Right atrium auricular region (tissue), 2 donors: ENCODE measurements around the gene NUCKS1. TPM values are rescaled to one million over a fixed set of nuclear protein-coding genes. Genes with fewer than 3 reads are reported as not detected.

ENCODE experiments used
- DNase-seq: peaks from one replicate; pipeline ENCODE4 v3.0.0-alpha.2; 2019; ENCODE audit warnings: low spot score
- H3K27ac ChIP-seq, 2 donors: fragments of 200-600 bp; sonication (generic); 1 replicate in 1 of 2; 2 replicates in 1 of 2; pipeline ENCODE4 v1.5.1; 2016 to 2019
- H3K27me3 ChIP-seq, 2 donors: fragments of 200-600 bp; sonication (generic); one replicate each; pipeline versions ENCODE4 v1.5.1 to v1.6.0; 2017 to 2019
- H3K36me3 ChIP-seq: fragments of 200-600 bp; sonication (generic); one replicate; pipeline ENCODE4 v1.5.1; 2016
- H3K4me1 ChIP-seq, 2 donors: fragments of 200-600 bp; sonication (generic); one replicate each; pipeline versions ENCODE4 v1.5.1 to v1.6.0; 2017 to 2019
- H3K4me3 ChIP-seq, 2 donors: fragments of 200-600 bp; sonication (generic); 1 replicate in 1 of 2; 2 replicates in 1 of 2; pipeline ENCODE4 v1.5.1; 2017 to 2019; ENCODE audit warnings: mild to moderate bottlenecking in 1 of 2, moderate library complexity in 1 of 2
- H3K9me3 ChIP-seq, 2 donors: fragments of 200-600 bp; sonication (generic); one replicate each; pipeline ENCODE4 v1.5.1; 2019
- total RNA-seq, 2 donors: library from RNA; depleted of rRNA; stranded (reverse); fragments of >200 nt; gene quantifications; one replicate each; pipeline ENCODE4 v1.1.0, GENCODE V29; 2016
- TF ChIP-seq, protein P1 (sequence below), 2 donors: fragments of 200-600 bp; sonication (generic); IDR thresholded peaks; one replicate each; pipeline ENCODE4 v1.5.1; 2019; ENCODE audit warnings: antibody characterized with exemption in 2 of 2

NUCKS1 gene
- total RNA-seq, 2 donors from 2014 or later, result 109 to 128 TPM

DNA sequence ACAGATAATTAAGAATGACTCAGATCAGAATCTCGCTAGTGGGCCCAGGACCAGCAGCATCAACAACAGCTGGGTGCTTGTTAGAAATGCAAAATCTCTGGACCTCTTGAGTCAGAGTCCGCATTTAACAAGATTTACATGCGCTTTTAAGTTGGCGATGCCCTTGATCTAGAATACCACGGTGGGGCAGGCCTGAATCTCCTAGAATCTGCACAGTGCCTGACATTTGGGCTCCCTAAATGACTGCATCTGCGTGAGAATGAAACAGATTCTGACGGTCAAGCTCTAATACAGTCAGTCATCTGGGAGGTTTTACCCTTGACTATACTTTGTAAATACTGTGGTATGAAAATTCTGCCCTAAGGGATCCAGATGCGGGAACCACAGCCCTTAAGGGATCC lies 42.5 kb upstream of the NUCKS1 start:
- Histone ChIP-seq H3K27ac (peak overlapping the region; percentile 6 to 11), H3K4me3 (no peak overlapping the region), H3K4me1 (no peaks in the 10 kb centered on the region), H3K36me3 (peaks cover 84% of the 10 kb centered on the region), H3K9me3 (no peaks in the 10 kb centered on the region), H3K27me3 (no peaks in the 10 kb centered on the region)
- no peak for DNase-seq
- TF ChIP-seq, protein P1, sequence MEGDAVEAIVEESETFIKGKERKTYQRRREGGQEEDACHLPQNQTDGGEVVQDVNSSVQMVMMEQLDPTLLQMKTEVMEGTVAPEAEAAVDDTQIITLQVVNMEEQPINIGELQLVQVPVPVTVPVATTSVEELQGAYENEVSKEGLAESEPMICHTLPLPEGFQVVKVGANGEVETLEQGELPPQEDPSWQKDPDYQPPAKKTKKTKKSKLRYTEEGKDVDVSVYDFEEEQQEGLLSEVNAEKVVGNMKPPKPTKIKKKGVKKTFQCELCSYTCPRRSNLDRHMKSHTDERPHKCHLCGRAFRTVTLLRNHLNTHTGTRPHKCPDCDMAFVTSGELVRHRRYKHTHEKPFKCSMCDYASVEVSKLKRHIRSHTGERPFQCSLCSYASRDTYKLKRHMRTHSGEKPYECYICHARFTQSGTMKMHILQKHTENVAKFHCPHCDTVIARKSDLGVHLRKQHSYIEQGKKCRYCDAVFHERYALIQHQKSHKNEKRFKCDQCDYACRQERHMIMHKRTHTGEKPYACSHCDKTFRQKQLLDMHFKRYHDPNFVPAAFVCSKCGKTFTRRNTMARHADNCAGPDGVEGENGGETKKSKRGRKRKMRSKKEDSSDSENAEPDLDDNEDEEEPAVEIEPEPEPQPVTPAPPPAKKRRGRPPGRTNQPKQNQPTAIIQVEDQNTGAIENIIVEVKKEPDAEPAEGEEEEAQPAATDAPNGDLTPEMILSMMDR (IDR thresholded peaks at IDR 0.05), result no peak

DNA sequence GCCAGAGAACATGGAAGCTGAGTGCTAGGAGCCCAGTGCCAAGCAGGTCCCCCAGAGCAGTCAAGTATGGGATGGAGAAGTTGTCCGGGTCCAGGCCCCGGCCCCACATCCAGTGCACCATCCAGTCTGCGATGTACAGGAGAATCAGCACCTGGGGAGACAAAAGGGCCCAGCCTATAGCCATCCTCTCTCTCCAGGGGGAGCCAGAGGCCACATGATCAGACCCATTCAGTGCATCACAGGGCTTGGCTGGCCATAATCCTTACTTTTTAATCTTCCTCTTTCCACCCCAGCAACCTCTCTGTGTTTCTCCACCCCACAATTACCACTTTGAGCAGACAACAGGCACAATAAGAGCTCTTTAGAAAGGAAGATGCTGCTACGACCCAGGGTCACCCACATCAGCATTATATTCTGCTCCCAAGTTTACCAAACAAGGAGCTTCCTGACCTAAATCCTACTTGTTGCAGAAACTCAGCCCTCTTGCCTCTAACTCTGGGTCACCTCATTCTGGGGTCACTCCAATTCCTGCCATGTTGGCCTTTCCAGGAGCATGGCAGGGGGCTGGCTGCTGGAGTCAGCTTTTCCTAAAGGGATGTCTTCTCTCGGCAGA lies 41.7 kb upstream of the NUCKS1 start:
- peaks cover 76% of the 10 kb centered on the region for H3K36me3 ChIP-seq

DNA sequence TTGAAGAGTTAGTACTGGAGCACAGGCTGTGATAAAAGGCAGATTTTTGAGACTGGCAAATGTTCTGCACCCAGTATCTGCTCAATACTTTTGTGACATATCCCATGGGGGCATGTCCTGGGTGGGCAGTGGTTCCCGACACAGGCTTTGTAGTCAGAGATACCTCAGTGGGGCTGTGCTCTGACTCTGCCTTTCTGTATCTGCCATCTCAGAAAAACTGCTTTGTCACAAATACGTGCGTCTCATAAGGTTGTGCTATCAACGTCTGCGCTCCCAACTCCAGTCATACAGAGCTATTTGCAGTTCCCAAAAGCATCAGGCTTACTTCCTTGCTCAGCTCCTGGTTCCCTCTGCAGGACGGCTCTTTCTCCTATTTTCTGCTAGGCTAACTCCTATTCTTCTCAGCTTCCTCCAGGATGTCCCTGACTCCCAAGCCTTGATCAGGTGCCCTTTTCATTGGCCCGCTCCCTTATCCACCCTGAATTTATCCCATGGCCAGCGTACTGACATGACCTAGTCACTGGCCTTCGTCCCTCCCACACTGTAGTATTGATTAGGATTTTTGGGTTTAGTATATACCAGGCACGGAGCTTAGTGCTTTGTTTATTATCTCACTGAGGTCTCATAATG lies 37.4 kb upstream of the NUCKS1 start:
- peaks cover 33% of the 10 kb centered on the region for H3K36me3 ChIP-seq

More for the DNA sequence above, 41.7 kb upstream of the NUCKS1 start:
- Histone ChIP-seq H3K27ac (peak overlapping the region in 1 of 2 donors; percentile 19), H3K27me3 (no peaks in the 10 kb centered on the region), H3K4me1 (no peaks in the 10 kb centered on the region), H3K9me3 (no peaks in the 10 kb centered on the region), H3K4me3 (no peak overlapping the region)
- TF ChIP-seq, protein P1 (IDR thresholded peaks at IDR 0.05), result peak; percentile 44 to 84
- DNase-seq, result no peak

DNA sequence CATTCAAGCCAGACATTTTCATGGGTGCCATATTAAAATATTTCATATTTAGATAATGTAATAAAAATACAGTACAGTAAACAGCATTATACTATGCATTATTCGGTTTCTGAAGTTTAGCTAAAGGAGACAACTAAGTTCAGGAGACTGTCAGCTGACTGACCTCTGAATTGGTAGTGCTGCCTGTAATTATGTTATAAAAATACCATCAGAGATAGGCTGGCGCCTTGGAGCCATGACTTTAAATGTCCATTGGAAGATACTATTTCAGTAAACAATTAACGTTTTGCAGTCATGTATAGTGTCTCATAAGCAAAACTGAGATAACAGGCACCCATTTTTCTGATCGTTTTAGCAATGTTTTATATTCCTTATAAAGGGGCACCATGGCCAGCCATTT lies 36.6 kb upstream of the NUCKS1 start:
- TF ChIP-seq, protein P1 (IDR thresholded peaks at IDR 0.05), result no peak
- DNase-seq, result no peak
- Histone ChIP-seq H3K4me1 (peaks cover 0 to 22% of the 10 kb centered on the region in 2 donors), H3K27ac (peak overlapping the region; percentile 51 to 76), H3K9me3 (no peaks in the 10 kb centered on the region), H3K27me3 (no peaks in the 10 kb centered on the region), H3K4me3 (no peak overlapping the region), H3K36me3 (peaks cover 27% of the 10 kb centered on the region)

More for the DNA sequence above, 37.4 kb upstream of the NUCKS1 start:
- peaks cover 0 to 22% of the 10 kb centered on the region in 2 donors for H3K4me1 ChIP-seq
- no peaks in the 10 kb centered on the region for H3K9me3 ChIP-seq
- H3K27me3 ChIP-seq, result no peaks in the 10 kb centered on the region
- peak overlapping the region; percentile 51 to 76 for H3K27ac ChIP-seq
- no peak overlapping the region for H3K4me3 ChIP-seq
- TF ChIP-seq, protein P1 (IDR thresholded peaks at IDR 0.05), result peak in 1 of 2 donors; percentile 15
- no peak for DNase-seq

DNA sequence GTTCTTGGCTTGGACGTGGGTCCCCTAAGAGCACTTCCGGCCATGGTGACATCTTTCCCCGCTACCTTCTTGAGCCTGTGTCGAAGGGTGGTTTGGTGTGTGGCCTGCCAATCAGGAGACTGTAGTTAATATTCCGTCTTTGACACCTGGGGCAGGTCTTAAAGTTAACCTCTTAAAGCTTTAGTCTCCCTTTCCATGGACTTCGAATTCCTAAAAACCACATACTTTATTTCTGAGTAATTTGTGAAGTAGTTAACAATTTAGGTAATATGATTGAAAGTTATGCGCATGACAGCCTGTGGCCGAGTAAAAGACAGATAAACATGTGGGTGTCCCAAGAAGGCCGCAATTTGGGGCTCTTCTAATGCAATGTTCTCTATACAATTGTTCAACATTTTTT lies 35.5 kb upstream of the NUCKS1 start:
- no peak for DNase-seq
- Histone ChIP-seq H3K36me3 (peaks cover 17% of the 10 kb centered on the region), H3K4me1 (peaks cover 0 to 22% of the 10 kb centered on the region in 2 donors), H3K27me3 (no peaks in the 10 kb centered on the region), H3K9me3 (no peaks in the 10 kb centered on the region), H3K4me3 (no peak overlapping the region), H3K27ac (peak overlapping the region; percentile 46 to 77)
- TF ChIP-seq, protein P1 (IDR thresholded peaks at IDR 0.05), result no peak
